T-helper 2 cell treated with Interferon-gamma antibody and Interleukin-4, amounts not matched to agents 100 ng/mL and 5 ng/mL, for 36 hours (primary cell): Measurements from ENCODE around the gene KRTAP10-9. TPM values are rescaled to one million over a fixed set of nuclear protein-coding genes. Genes with fewer than 3 reads are reported as not detected.
"Not testable (repeated sequence)": the region's sequence is repeated elsewhere in the genome, so short reads cannot be mapped to it uniquely, and the experiment has no call there.

ENCODE experiments used
- intact Hi-C: fragments of 100-400 bp; cut with micrococcal nuclease; formaldehyde crosslinking; loops from one replicate; pipeline ENCODE4 v1.15.1; 2023
- total RNA-seq: library from RNA; stranded (reverse); gene quantifications from 2 replicates; pipeline ENCODE4 v1.2.3, GENCODE V29; 2022

KRTAP10-9 gene
- not detected in 2 replicates for total RNA-seq

GRCh38 chr21:44626673-44627143 lies at the start of gene KRTAP10-9:
Gene KRTAP10-9 (plus strand): TSS chr21:44627093. CDS start chr21:44627172, 79 bp downstream.
- intact Hi-C loops, result no loop called here

DNA sequence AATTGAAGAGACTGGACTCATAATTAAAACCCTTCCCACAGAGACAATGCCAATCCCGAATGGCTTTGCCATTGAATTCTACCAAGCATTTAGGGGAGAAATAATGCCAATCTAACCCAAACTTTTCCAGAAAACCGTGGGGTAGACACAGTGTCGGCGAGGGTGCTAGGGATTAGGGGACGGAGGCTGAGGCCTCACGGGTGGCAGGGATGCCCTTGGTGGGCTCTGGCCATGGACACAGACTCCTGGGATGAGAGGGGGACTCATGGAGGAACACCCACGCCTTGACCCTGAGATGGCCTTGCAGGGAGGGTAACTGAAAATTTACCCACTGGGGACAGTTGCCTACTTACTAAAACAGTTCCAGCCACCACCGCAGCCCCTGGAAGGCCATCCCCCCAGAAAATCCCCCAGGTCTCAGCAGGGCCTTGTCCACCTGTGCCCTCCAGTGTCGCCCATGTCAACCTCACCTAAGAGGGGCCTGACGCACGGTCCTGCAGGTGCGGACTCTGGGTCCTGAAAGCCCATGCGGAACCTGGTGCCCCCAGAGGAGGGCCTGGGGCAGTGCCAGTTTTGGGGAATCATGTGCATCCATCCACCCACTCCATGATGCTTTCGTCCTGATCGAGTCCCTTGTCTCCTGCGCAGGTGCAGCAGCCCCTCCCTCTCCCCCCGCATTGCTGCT lies 48.4 kb upstream of the KRTAP10-9 start:
- intact Hi-C loops, result no loop called here

DNA sequence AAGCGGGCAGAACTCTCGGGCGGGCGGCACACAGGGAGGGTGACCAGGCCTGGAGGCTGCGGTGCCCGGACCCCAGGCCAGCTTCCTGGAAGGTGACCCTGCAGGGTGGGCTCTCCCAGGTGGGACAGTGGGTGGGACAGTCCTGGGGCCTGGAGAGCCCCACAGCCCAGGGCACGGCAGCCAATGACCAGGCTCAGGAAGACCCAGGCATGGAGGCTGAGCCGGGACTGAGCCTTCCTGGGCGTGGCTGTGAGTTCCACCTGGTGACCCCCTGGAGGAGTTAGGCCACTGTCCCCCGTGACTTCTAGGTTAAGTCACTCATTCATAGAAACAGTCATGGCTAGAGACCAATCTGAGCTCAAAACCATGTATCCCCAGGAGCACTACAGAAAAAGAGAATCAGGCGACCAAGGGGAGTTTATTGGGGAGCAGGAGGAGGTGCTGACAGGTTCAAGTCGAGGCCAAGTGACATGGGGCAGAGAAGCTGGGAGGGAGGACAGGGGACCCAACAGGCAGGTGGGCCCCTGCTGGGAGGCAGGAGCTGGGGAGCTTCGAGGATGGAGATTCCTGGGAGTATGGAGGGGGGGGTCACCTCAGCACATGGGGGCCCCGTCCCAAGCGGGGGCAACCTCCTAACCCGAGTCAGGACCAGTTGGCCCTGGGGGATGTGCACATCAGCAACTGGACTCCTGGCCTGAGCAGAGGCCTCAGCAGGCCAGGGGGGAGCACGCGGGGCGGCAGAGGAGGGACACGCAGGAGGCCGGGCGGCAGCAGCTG lies 47.6 kb upstream of the KRTAP10-9 start:
- intact Hi-C loops, result no loop called here

DNA sequence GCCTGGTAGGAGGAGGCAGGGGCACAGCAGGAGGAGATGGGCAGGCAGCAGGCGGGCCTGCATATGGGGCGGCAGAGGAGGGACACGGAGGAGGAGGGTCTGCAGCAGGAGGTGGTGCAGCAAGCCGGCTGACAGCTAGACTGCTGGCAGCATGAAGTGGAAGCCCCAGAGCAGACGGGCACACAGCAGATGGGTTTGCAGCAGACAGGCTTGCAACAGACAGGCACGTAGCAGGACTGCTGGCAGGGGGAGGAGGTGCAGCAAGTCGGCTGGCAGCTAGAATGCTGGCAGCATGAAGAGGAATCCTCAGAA lies 47.1 kb upstream of the KRTAP10-9 start:
- intact Hi-C loops, result no loop called here

GRCh38 chr21:44580231-44580821 lies 46.6 kb upstream of the KRTAP10-9 start, which contains the start of gene KRTAP10-5:
Gene KRTAP10-5 (minus strand): TSS chr21:44580604. CDS start chr21:44580578, 26 bp downstream.
- intact Hi-C loops, result not testable (repeated sequence)

DNA sequence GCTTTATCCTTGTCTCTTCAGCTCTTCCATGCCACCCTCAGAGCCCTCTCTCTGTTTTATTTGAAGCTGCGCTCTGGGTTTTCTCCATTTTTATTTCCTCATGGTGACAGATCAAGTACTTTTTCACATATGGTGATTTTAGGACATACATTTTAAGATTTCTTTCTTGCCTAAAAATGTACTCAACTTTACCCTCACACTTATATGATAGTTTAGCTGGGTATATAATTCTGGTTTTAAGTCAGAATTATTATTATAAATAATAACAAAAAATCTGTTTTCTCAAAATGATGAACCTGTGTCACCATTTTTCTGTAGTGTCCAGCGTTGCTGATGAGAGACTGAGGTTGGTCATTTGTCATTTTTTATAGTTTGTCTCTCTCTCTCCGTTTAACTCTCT lies 45.7 kb upstream of the KRTAP10-9 start:
- intact Hi-C loops, result no loop called here

GRCh38 chr21:44582055-44582454 lies 44.8 kb upstream of the KRTAP10-9 start:
- intact Hi-C loops, result no loop called here

- intact Hi-C loops, result no loop called here
These were observed 43.6 kb upstream of the KRTAP10-9 start for GRCh38 chr21:44583089-44583799.

DNA sequence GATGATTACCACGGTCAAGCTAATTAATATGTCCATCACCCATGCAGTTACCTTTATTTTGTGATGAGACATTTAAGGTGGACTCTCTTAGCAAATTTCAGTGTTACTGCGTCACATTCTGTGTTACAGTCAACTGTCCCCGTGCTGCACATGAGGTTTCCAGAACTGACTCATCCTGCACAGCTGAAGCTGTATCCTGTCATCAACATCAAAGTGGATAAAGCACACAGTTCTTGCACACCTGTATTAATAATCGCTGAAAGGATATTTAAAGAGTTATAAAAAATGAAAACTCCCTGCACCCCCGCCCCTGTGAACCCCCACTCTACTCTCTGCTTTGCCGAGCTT lies 43.1 kb upstream of the KRTAP10-9 start:
- intact Hi-C loops, result no loop called here

- intact Hi-C loops, result no loop called here
These were observed 41.0 kb upstream of the KRTAP10-9 start for GRCh38 chr21:44585892-44586291.

DNA sequence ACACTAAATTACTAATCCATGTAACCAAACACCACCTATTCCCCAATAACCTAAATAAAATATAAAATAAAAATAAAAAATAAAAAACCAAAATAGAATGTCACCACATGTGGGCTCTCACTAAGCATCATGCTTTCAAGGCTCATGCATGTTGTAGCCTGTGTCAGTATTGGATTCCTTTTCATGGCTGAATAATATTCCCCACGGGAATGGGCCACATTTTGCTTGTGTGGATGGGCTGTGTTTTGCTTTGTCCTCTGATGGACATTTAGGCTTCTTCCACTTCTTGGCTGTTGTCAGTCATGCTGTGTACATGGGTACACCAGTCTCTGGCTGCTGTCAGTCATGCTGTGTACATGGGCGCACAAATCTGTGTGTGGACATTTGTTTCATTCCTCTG lies 37.8 kb upstream of the KRTAP10-9 start:
- intact Hi-C loops, result no loop called here

GRCh38 chr21:44589586-44590305 lies 37.1 kb upstream of the KRTAP10-9 start:
- intact Hi-C loops, result no loop called here

GRCh38 chr21:44590311-44590721 lies 36.6 kb upstream of the KRTAP10-9 start:
- intact Hi-C loops, result no loop called here

DNA sequence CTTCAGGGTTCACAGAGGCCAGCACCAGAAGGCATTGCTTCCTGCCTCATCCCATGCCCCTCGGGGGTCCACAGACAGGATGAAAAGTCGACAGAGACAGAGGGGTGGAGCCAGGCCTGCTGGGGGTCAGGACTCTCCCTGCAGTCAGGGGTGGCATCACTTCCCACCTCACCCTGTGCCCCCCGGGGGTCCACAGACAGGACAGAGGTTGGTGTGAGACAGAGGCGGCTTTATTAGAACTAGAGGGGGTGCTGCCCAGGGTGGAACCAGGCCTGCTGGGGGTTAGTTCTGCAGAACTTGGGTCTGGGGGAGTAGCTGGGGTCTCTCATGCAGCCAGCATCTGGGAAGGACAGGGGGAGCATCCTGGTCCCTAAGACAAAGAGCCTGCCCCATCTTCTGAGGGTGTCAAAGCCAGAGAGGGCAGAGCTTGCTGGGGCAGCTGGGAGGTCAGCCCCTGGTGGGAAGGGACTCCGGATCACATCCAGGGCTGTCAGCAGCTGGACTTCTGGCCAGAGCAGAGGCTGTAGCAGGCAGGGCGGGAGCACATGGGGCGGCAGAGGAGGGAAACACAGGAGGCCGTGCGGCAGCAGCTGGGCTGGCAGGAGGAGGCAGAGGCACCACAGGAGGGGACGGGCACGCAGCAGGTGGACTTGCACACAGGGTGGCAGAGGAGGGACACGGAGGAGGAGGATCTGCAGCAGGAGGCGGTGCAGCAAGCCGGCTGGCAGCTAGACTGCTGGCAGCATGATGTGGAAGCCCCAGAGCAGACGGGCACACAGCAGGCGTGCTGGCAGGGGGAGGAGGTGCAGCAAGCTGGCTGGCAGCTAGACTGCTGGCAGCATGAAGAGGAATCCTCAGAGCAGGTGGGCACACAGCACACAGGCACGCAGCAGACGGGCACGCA lies 35.7 kb upstream of the KRTAP10-9 start:
- intact Hi-C loops, result not testable (repeated sequence)

GRCh38 chr21:44591801-44592130 lies 35.1 kb upstream of the KRTAP10-9 start:
- intact Hi-C loops, result not testable (repeated sequence)

DNA sequence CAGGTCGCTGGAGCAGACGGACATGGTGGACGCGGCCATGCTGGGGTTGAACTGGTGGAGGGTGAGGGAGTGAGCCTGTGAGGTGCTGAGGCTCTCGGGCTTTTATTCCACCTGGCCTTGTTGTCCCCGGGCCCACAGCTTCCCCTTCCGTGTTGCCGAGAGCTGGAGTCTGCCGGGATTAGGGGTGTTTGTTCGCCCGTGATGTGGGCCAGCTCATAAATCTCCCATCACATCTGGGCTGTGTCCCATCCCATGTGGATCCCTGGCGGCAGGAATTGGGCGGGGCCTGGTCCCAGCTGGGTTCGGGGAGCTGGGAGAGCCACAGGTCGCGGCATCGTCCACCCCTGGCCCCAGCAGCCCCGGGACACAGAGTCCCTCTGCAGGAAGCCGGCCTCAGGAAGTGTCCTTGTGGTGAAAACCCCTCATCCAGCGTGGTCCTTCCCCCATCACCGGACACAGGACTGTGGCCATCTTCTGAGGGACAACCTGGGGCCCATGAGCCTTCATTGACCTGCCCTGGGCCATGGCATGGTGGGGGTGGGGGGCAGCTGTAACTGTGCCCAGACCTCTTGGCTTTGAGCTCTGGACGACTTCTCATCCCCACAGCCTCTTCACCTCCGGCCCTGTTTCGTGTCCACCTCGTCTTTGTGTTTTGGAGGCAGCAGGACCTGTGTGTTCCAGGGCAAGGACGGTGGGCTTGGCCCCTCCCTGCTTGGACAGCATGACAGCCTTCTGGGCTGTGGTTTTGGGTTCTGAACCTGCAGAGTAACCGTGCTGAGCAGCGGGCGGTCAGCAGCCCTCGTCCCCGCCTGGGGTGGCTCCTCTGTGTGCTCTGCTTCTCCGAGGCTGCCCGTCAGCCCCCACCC lies 34.2 kb upstream of the KRTAP10-9 start, which contains the start of gene KRTAP10-6:
KRTAP10-6 (minus strand) TSS at position 60 of the 866 bp plus-strand sequence; CDS start at position 39, 21 bp downstream.
- intact Hi-C loops, result no loop called here

DNA sequence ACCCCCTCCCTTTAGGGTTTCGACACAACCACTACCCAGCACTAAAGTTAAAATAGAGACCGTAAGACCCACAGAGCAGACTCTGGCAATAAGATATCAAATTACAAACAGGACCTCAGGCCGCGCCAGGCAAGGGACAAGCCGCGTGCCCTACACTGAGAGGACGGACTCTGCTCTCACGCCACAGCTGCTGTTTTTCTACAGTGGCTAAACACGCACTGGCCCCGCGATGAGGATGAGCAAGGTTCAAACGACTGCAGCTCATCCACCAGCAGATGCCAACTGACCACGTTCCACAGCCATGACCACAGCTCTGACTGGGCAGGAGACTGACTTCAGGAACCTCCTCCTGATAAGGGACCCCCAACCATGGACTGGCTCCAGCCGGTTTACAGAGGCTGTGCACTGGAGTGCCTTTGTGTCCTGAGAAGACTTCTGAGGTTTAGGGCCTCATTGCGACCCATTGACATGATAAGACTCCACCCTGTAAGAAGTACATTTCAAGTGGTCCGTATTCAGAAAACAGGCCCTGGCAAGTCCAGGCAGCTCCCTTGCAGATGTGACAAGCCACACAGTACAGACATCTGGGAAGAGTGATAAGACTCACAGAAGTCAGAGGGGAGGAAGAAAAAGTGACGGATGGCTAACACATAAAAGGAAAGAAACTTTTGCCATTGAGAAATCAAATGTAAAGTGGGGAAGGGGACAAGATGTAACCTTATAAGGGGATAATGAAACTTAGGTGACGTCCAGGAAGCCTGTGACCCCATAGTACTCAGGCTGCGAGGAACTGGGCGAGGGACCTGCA lies 33.1 kb upstream of the KRTAP10-9 start:
- intact Hi-C loops, result no loop called here

DNA sequence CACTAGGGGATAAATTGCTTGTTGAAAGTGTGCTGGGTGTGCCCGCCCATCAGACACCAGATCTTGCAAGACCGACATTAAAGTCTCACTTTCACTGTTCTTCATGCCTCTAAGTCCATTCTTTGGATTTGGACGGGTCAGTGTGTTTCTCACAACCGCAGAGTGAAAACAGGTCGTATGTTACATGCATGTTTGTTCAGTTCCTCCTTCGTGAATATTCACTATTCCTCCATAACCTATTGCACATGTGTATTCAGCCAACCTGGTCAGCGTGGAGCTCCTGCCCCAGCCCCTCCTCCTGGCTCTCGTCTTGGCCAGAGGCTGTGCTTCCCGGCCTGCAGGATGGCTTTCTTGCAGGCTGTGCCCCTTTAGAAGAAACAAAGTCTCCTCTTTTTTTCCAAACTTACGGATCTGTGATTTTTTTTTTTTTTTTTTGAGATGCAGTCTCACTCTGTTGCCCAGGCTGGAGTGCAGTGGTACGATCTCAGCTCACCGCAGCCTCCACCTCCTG lies 32.4 kb upstream of the KRTAP10-9 start:
- intact Hi-C loops, result no loop called here
